Stimulated activated CD4-positive, alpha-beta T cell treated with anti-CD3 and anti-CD28 coated beads, Interleukin-4, amount 100 ng/mL, for 1 hour (primary cell): Measurements from ENCODE around the gene NDUFS8.
"Not testable (repeated sequence)": the region's sequence is repeated elsewhere in the genome, so short reads cannot be mapped to it uniquely, and the experiment has no call there.

Experiments used
- DNase-seq: peaks from one replicate; pipeline ENCODE4 v3.0.0-alpha.2; 2020

The NDUFS8 gene

GRCh38 chr11:68030318-68031143 is at the start of gene NDUFS8:
NDUFS8 (plus strand) TSS chr11:68030681; CDS start chr11:68032152, 1,471 bp downstream.
- peak; percentile 98 for DNase-seq

- not testable (repeated sequence) for DNase-seq
These were observed 49.3 kb upstream of the NDUFS8 start for GRCh38 chr11:67981226-67981625.

GRCh38 chr11:67982255-67982857 is 48.1 kb upstream of the NDUFS8 start:
- not testable (repeated sequence) for DNase-seq

GRCh38 chr11:67983951-67984350 is 46.5 kb upstream of the NDUFS8 start:
- DNase-seq: no peak

- not testable (repeated sequence) for DNase-seq
These were observed 45.2 kb upstream of the NDUFS8 start for GRCh38 chr11:67985302-67985701.

- not testable (repeated sequence) for DNase-seq
These were observed 39.7 kb upstream of the NDUFS8 start for GRCh38 chr11:67990546-67991346.

- DNase-seq: not testable (repeated sequence)
These were observed 38.9 kb upstream of the NDUFS8 start for GRCh38 chr11:67991347-67992121.

- DNase-seq: peak; percentile 31
These were observed 36.7 kb upstream of the NDUFS8 start for GRCh38 chr11:67993821-67994220.

- DNase-seq: not testable (repeated sequence)
These were observed 36.1 kb upstream of the NDUFS8 start for GRCh38 chr11:67994387-67994786.

- not testable (repeated sequence) for DNase-seq
These were observed 35.4 kb upstream of the NDUFS8 start for GRCh38 chr11:67995129-67995528.

GRCh38 chr11:67995579-67995978 is 34.9 kb upstream of the NDUFS8 start:
- not testable (repeated sequence) for DNase-seq

GRCh38 chr11:67996051-67996450 is 34.4 kb upstream of the NDUFS8 start:
- DNase-seq: no peak

GRCh38 chr11:67996622-67997474 is 33.6 kb upstream of the NDUFS8 start:
- peak; percentile 37 for DNase-seq

GRCh38 chr11:67997475-67997921 is 33.0 kb upstream of the NDUFS8 start:
- no peak for DNase-seq

GRCh38 chr11:67998150-67999045 is 32.1 kb upstream of the NDUFS8 start:
- no peak for DNase-seq

- no peak for DNase-seq
These were observed 31.3 kb upstream of the NDUFS8 start for GRCh38 chr11:67999201-67999629.

- no peak for DNase-seq
These were observed 30.8 kb upstream of the NDUFS8 start for GRCh38 chr11:67999704-68000103.

- DNase-seq: no peak
These were observed 27.9 kb upstream of the NDUFS8 start for GRCh38 chr11:68002575-68002937.

- peak; percentile 58 for DNase-seq
These were observed 27.3 kb upstream of the NDUFS8 start for GRCh38 chr11:68002938-68003845.
